SK-N-SH (cell line): ENCODE results near the gene LONRF2. TPM values are rescaled to one million over a fixed set of nuclear protein-coding genes. Genes with fewer than 3 reads are reported as not detected.
"Not testable (repeated sequence)": the region's sequence is repeated elsewhere in the genome, so short reads cannot be mapped to it uniquely, and the experiment has no call there.

Experiments used
- CTCF ChIA-PET: fragments of 300-600, 350-600 bp; formaldehyde crosslinking; extraction: SDS; loops from one replicate; lab custom pipeline; 2021; lab: Yijun Ruan, JAX
- POLR2A ChIA-PET: fragments of 350-600 bp; sonication (Branson Sonifier 250); formaldehyde crosslinking; extraction: SDS; loops from one replicate; lab custom pipeline; 2020; ENCODE audit warnings: antibody characterized with exemption, inconsistent platforms; lab: Yijun Ruan, JAX
- DNase-seq: peaks from one replicate; pipeline ENCODE4 v3.0.0; 2012
- H2AFZ ChIP-seq: fragments of 200-600 bp; sonication (generic); 2 replicates; pipeline ENCODE4 v1.8.1; 2016; ENCODE audit warnings: antibody characterized with exemption, mild to moderate bottlenecking, low read depth
- H3F3A ChIP-seq: fragments of 200-600 bp; sonication (generic); replicated peaks from 2 replicates; pipeline ENCODE3; 2016; ENCODE audit warnings: antibody characterized with exemption, mild to moderate bottlenecking; ENCODE audit not compliant: insufficient read depth
- H3K27ac ChIP-seq, 2 experiments: fragments of 200-500 bp in 1 of 2; fragments of 200-600 bp in 1 of 2; sonication (Bioruptor generic) in 1 of 2; sonication (generic), shearing (Covaris generic) in 1 of 2; 2 replicates each; pipeline versions ENCODE4 v1.5.1 to v1.6.1; 2014 to 2016; ENCODE audit warnings: low read depth in 2 of 2, inconsistent platforms in 1 of 2, low read length in 1 of 2, mild to moderate bottlenecking in 1 of 2, mixed read lengths in 1 of 2
- H3K27me3 ChIP-seq: fragments of 200-600 bp; sonication (generic), shearing (Covaris generic); 2 replicates; pipeline ENCODE4 v1.6.1; 2016; ENCODE audit warnings: mixed run types; ENCODE audit not compliant: insufficient read depth
- H3K36me3 ChIP-seq, 2 experiments: fragments of 200-500 bp in 1 of 2; fragments of 200-600 bp in 1 of 2; sonication (Bioruptor generic) in 1 of 2; sonication (generic) in 1 of 2; replicated peaks in 1 of 2; 2 replicates each; pipeline versions ENCODE3 to v1.5.1; 2014 to 2016; ENCODE audit warnings: low read length in 1 of 2, mild to moderate bottlenecking in 1 of 2; ENCODE audit not compliant: insufficient read depth in 2 of 2, control insufficient read depth in 1 of 2
- H3K4me1 ChIP-seq, 2 experiments: fragments of 200-500 bp in 1 of 2; fragments of 200-600 bp in 1 of 2; sonication (Bioruptor generic) in 1 of 2; sonication (generic), shearing (Covaris generic) in 1 of 2; 2 replicates each; pipeline versions ENCODE4 v1.5.1 to v1.6.1; 2014 to 2016; ENCODE audit warnings: low read depth in 1 of 2, low read length in 1 of 2, mixed run types in 1 of 2; ENCODE audit not compliant: insufficient read depth in 2 of 2, control insufficient read depth in 1 of 2
- H3K4me2 ChIP-seq: fragments of 200-600 bp; sonication (generic), shearing (Covaris generic); 2 replicates; pipeline ENCODE4 v1.6.1; 2017; ENCODE audit warnings: mixed run types
- H3K4me3 ChIP-seq, 2 experiments: fragments of 200-500 bp in 1 of 2; fragments of 200-600 bp in 1 of 2; sonication (Bioruptor generic) in 1 of 2; sonication (generic), shearing (Covaris generic) in 1 of 2; 2 replicates each; pipeline versions ENCODE4 v1.5.1 to v1.8.1; 2014 to 2016; ENCODE audit warnings: low read depth in 2 of 2, inconsistent platforms in 1 of 2, low read length in 1 of 2, mild to moderate bottlenecking in 1 of 2, mixed read lengths in 1 of 2, moderate library complexity in 1 of 2
- H3K79me2 ChIP-seq: fragments of 200-600 bp; sonication (generic); 2 replicates; pipeline ENCODE4 v1.8.1; 2017; ENCODE audit warnings: mild to moderate bottlenecking; ENCODE audit not compliant: insufficient read depth
- H3K9ac ChIP-seq: fragments of 200-600 bp; sonication (generic); 2 replicates; pipeline ENCODE4 v1.6.1; 2017; ENCODE audit warnings: mixed run types
- H3K9me2 ChIP-seq: fragments of 200-600 bp; sonication (generic); 2 replicates; pipeline ENCODE4 v1.6.1; 2017; ENCODE audit warnings: mixed run types
- H3K9me3 ChIP-seq: fragments of 200-600 bp; sonication (generic); 2 replicates; pipeline ENCODE4 v1.6.1; 2017; ENCODE audit warnings: mixed run types, mild to moderate bottlenecking, moderate library complexity
- H4K20me1 ChIP-seq: fragments of 200-600 bp; sonication (generic); 2 replicates; pipeline ENCODE4 v1.6.1; 2017; ENCODE audit warnings: mild to moderate bottlenecking, mixed run types; ENCODE audit not compliant: insufficient read depth
- CTCF ChIP-seq: fragments of 200-600 bp; sonication (generic); IDR thresholded peaks from 2 replicates; pipeline ENCODE4 v1.6.1; 2017; ENCODE audit warnings: antibody characterized with exemption, mild to moderate bottlenecking, moderate library complexity
- EP300 ChIP-seq, 2 experiments: IDR thresholded peaks; 2 replicates each; pipeline versions ENCODE4 v1.4.0 to v1.6.1; 2012; ENCODE audit warnings: borderline replicate concordance in 1 of 2, low read depth in 1 of 2, low read length in 1 of 2
- FOSL2 ChIP-seq: IDR thresholded peaks from 2 replicates; pipeline ENCODE4 v1.4.0; 2012; ENCODE audit warnings: low read depth, mild to moderate bottlenecking, moderate library complexity, borderline replicate concordance
- FOXM1 ChIP-seq: IDR thresholded peaks from 2 replicates; pipeline ENCODE4 v1.4.0; 2012; ENCODE audit warnings: low read depth, mild to moderate bottlenecking
- GATA2 ChIP-seq: sonication (generic); formaldehyde crosslinking; IDR thresholded peaks from 2 replicates; pipeline ENCODE4 v1.5.0; 2020; ENCODE audit warnings: mild to moderate bottlenecking, missing genetic modification reagents
- JUND ChIP-seq: IDR thresholded peaks from 2 replicates; pipeline ENCODE4 v1.4.0; 2012
- MAX ChIP-seq: IDR thresholded peaks from 2 replicates; pipeline ENCODE4 v1.4.0; 2012; ENCODE audit warnings: low read depth
- MEF2A ChIP-seq: IDR thresholded peaks from 2 replicates; pipeline ENCODE4 v1.4.0; 2012; ENCODE audit warnings: low read depth, borderline replicate concordance
- MXI1 ChIP-seq: IDR thresholded peaks from 2 replicates; pipeline ENCODE4 v1.6.1; 2012; ENCODE audit warnings: mild to moderate bottlenecking, low read depth, low read length, improper control_type of control experiment
- NFIC ChIP-seq: IDR thresholded peaks from 2 replicates; pipeline ENCODE4 v1.4.0; 2012; ENCODE audit warnings: borderline replicate concordance
- PBX3 ChIP-seq: IDR thresholded peaks from 2 replicates; pipeline ENCODE4; 2012
- RAD21 ChIP-seq: IDR thresholded peaks from 2 replicates; pipeline ENCODE4 v1.6.1; 2012; ENCODE audit warnings: mild to moderate bottlenecking, low read length
- RCOR1 ChIP-seq: fragments of 150-350 bp; IDR thresholded peaks from 2 replicates; pipeline ENCODE4 v1.6.1; 2017; ENCODE audit warnings: antibody characterized with exemption, low read length
- RXRA ChIP-seq: IDR thresholded peaks from 2 replicates; pipeline ENCODE4 v1.4.0; 2012; ENCODE audit warnings: low read depth, mild to moderate bottlenecking, borderline replicate concordance
- SIN3A ChIP-seq: IDR thresholded peaks from 2 replicates; pipeline ENCODE4 v1.6.1; 2012; ENCODE audit warnings: low read depth, mild to moderate bottlenecking, low read length, moderate library complexity, borderline replicate concordance
- TAF1 ChIP-seq: IDR thresholded peaks from 2 replicates; pipeline ENCODE4 v1.6.1; 2012; ENCODE audit warnings: low read depth, mild to moderate bottlenecking, low read length, moderate library complexity, borderline replicate concordance
- TCF12 ChIP-seq: IDR thresholded peaks from 2 replicates; pipeline ENCODE4 v1.4.0; 2012
- TEAD4 ChIP-seq: IDR thresholded peaks from 2 replicates; pipeline ENCODE4 v1.4.0; 2012; ENCODE audit warnings: mild to moderate bottlenecking, borderline replicate concordance; ENCODE audit not compliant: insufficient read depth
- USF1 ChIP-seq: IDR thresholded peaks from 2 replicates; pipeline ENCODE4 v1.4.0; 2012; ENCODE audit warnings: low read depth, borderline replicate concordance
- YY1 ChIP-seq: IDR thresholded peaks from 2 replicates; pipeline ENCODE4 v1.4.0; 2012; ENCODE audit warnings: low read depth, mild to moderate bottlenecking
- WGBS: methylation state at CpG from one replicate; pipeline ENCODE4 v1.1.6; 2017; ENCODE audit warnings: low lambda C conversion rate; 5-methylcytosine and 5-hydroxymethylcytosine counted together
- polyA plus RNA-seq, 3 experiments: library from polyadenylated mRNA; depleted of rRNA; stranded (reverse); fragments of >200 nt; gene quantifications; 2 replicates each; pipeline ENCODE4 v1.2.3, GENCODE V29; 2012

Gene LONRF2
- polyA plus RNA-seq, 1 of the 3 experiments (the other 2 are of a cell fraction) = 2.0 TPM

GRCh38 chr2:100365434-100365833, 43.1 kb upstream of the LONRF2 start:
- Histone ChIP-seq H3K4me1 (no peaks in the 10 kb centered on the region; a peak in 1 of 4 replicates), H3K9me2 (no peaks in the 10 kb centered on the region), H3K9me3 (no peaks in the 10 kb centered on the region), H2AFZ (no peak overlapping the region), H3K27me3 (no peaks in the 10 kb centered on the region), H3K4me2 (no peak overlapping the region), H3K27ac (no peak overlapping the region), H3K9ac (no peak overlapping the region), H3F3A (no peaks in the 10 kb centered on the region), H3K4me3 (no peak overlapping the region), H4K20me1 (no peaks in the 10 kb centered on the region), H3K36me3 (no peaks in the 10 kb centered on the region), H3K79me2 (no peaks in the 10 kb centered on the region)
- DNase-seq = no peak
- 3% methylated on average over 3 of the region's 3 CpGs for WGBS
- TF ChIP-seq PBX3 = peak; percentile 38; the same call in 1 of the 2 replicates
- TF ChIP-seq EP300 (IDR thresholded peaks at IDR 0.05; ENCODE audit: borderline replicate concordance in 1 of 2, low read depth in 1 of 2, low read length in 1 of 2) = no peak
- TF ChIP-seq JUND = peak; percentile 52
- TF ChIP-seq FOSL2 = peak; percentile 52; the same call in 1 of the 2 replicates
- peak; percentile 92 for TF ChIP-seq NFIC
- peak; percentile 76 for TF ChIP-seq TCF12
- CTCF ChIA-PET = interaction anchor here (0.8 to 7.6 kb wide), 3 partner anchors 15 to 113 kb away, joined by 3 to 53 read pairs (median 5); no protein-coding TSS in a partner anchor
- POLR2A ChIA-PET = no interaction called here

GRCh38 chr2:100362269-100362668, 40.0 kb upstream of the LONRF2 start:
- H3K36me3 ChIP-seq, H3K9ac ChIP-seq, H3K4me1 ChIP-seq, H3F3A ChIP-seq, H3K79me2 ChIP-seq, H3K4me2 ChIP-seq, H3K27ac ChIP-seq, H3K9me3 ChIP-seq, H3K27me3 ChIP-seq, H4K20me1 ChIP-seq, DNase-seq, POLR2A ChIA-PET, CTCF ChIA-PET, H3K4me3 ChIP-seq, H3K9me2 ChIP-seq, H2AFZ ChIP-seq: not testable (repeated sequence)
- 65% methylated on average over 7 of the region's 7 CpGs for WGBS

- no peaks in the 10 kb centered on the region for H3K36me3 ChIP-seq
- H2AFZ ChIP-seq = no peak overlapping the region
- no peak overlapping the region for H3K4me3 ChIP-seq
- no peaks in the 10 kb centered on the region for H3K27me3 ChIP-seq
- DNase-seq = no peak
- H3K4me2 ChIP-seq = no peak overlapping the region
- H3F3A ChIP-seq = no peaks in the 10 kb centered on the region
- no peaks in the 10 kb centered on the region for H4K20me1 ChIP-seq
- CTCF ChIA-PET = interaction anchor here (1.4 to 1.8 kb wide), 2 partner anchors 22 to 97 kb away, joined by 7 to 8 read pairs; no protein-coding TSS in a partner anchor
- POLR2A ChIA-PET = no interaction called here
- H3K9ac ChIP-seq = no peak overlapping the region
- no peak overlapping the region for H3K27ac ChIP-seq
- no peaks in the 10 kb centered on the region for H3K9me3 ChIP-seq
- H3K9me2 ChIP-seq = no peaks in the 10 kb centered on the region
- no peaks in the 10 kb centered on the region for H3K4me1 ChIP-seq
- no peaks in the 10 kb centered on the region for H3K79me2 ChIP-seq
- TF ChIP-seq FOSL2 (no peak), TAF1 (no peak), SIN3A (no peak), MAX (no peak), GATA2 (no peak), YY1 (no peak), RXRA (no peak), FOXM1 (no peak), RAD21 (no peak), CTCF (no peak), USF1 (no peak), MXI1 (no peak), JUND (no peak), EP300 (IDR thresholded peaks at IDR 0.05; ENCODE audit: borderline replicate concordance in 1 of 2, low read depth in 1 of 2, low read length in 1 of 2) (no peak), MEF2A (no peak), RCOR1 (no peak), TEAD4 (no peak)
These were observed 37.3 kb upstream of the LONRF2 start for GRCh38 chr2:100359576-100359975.
